ENCODE measurements around the gene MBOAT2.
"Not testable (repeated sequence)": the region's sequence is repeated elsewhere in the genome, so short reads cannot be mapped to it uniquely, and the experiment has no call there.

The MBOAT2 gene

DNA sequence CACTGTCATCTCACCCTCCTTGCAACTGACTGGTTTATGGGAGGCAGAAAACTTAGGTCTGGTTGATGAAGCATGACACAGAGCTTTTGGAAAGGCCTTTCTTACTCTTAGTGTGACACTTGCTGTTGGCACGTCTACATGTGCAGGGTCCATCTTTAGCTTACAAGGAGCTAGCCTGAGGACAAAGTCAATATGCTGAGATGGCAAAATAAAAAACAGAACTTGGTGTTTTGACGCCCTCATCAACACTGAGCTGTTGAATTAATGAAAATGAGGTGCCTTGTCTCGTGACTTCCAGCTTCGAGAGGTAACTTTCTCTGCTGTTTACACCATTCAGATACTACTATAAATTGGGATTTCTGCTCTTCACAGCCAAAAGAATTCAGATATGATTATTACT is 87.5 kb downstream of the MBOAT2 start:
- H3K4me1 ChIP-seq (ENCODE audit: control insufficient read depth, insufficient read depth, low read length, poor library complexity, severe bottlenecking) = no peaks in the 10 kb centered on the region
- no peaks in the 10 kb centered on the region for H3K36me3 ChIP-seq (ENCODE audit: control insufficient read depth, insufficient read depth, low read length)
- DNase-seq = no peak
- no peaks in the 10 kb centered on the region for H3K9me3 ChIP-seq (ENCODE audit: control insufficient read depth, low read length)
- H3K4me3 ChIP-seq (ENCODE audit: insufficient read depth, low read depth, low read length, poor library complexity, severe bottlenecking) = no peak overlapping the region
- no peaks in the 10 kb centered on the region for H3K27me3 ChIP-seq (replicated peaks; ENCODE audit: control insufficient read depth, insufficient read depth, low read length, poor library complexity, severe bottlenecking)
- H3K27ac ChIP-seq (ENCODE audit: insufficient read depth, low read length, poor library complexity, severe bottlenecking) = no peak overlapping the region

DNA sequence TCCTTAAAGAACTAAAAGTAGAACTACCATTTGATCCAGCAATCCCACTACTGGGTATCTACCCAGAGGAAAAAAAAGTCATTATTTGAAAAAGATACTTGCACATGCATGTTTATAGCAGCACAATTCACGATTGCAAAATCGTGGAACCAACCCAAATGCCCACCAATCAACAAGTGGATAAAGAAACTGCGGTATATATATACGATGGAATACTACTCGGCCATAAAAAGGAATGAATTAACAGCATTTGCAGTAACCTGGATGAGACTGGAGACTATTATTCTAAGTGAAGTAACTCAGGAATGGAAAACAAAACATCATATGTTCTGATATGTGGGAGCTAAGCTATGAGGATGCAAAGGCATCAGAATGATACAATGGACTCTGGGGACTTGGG is 89.7 kb downstream of the MBOAT2 start:
- H3K27me3 ChIP-seq (replicated peaks; ENCODE audit: control insufficient read depth, insufficient read depth, low read length, poor library complexity, severe bottlenecking); DNase-seq; H3K4me3 ChIP-seq (ENCODE audit: insufficient read depth, low read depth, low read length, poor library complexity, severe bottlenecking); H3K27ac ChIP-seq (ENCODE audit: insufficient read depth, low read length, poor library complexity, severe bottlenecking); H3K36me3 ChIP-seq (ENCODE audit: control insufficient read depth, insufficient read depth, low read length); H3K4me1 ChIP-seq (ENCODE audit: control insufficient read depth, insufficient read depth, low read length, poor library complexity, severe bottlenecking); H3K9me3 ChIP-seq (ENCODE audit: control insufficient read depth, low read length): not testable (repeated sequence)

DNA sequence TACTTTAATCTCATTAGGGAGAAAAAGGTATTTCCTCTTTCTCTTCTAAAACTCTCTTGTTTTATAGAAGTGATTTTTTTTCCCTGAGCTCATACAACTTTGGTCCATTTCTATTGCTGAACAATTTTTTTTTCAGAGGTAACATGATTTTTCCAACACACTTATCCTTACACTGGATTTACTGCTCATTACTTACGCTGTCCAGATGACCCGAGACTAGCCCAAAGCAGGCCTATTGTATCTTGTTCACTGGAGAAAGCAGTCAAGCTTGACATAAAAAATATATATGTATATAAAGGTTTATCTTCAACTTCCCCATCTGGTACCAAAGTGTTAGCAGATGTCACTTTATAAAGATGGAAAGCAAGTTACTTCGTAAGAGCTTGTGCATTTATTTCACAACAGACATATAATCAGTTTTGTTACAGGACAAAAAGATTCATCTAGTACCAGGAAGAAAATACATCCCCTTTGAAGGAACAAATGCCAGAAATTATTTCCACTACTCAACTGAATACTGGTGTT is 95.7 kb downstream of the MBOAT2 start:
- Histone ChIP-seq H3K4me1 (ENCODE audit: control insufficient read depth, insufficient read depth, low read length, poor library complexity, severe bottlenecking) (no peaks in the 10 kb centered on the region), H3K4me3 (ENCODE audit: insufficient read depth, low read depth, low read length, poor library complexity, severe bottlenecking) (no peak overlapping the region), H3K9me3 (ENCODE audit: control insufficient read depth, low read length) (no peaks in the 10 kb centered on the region), H3K36me3 (ENCODE audit: control insufficient read depth, insufficient read depth, low read length) (no peaks in the 10 kb centered on the region), H3K27me3 (replicated peaks; ENCODE audit: control insufficient read depth, insufficient read depth, low read length, poor library complexity, severe bottlenecking) (no peaks in the 10 kb centered on the region), H3K27ac (ENCODE audit: insufficient read depth, low read length, poor library complexity, severe bottlenecking) (no peak overlapping the region)
- no peak for DNase-seq

- not testable (repeated sequence) for H3K36me3 ChIP-seq (ENCODE audit: control insufficient read depth, insufficient read depth, low read length); H3K9me3 ChIP-seq (ENCODE audit: control insufficient read depth, low read length); H3K4me1 ChIP-seq (ENCODE audit: control insufficient read depth, insufficient read depth, low read length, poor library complexity, severe bottlenecking); H3K4me3 ChIP-seq (ENCODE audit: insufficient read depth, low read depth, low read length, poor library complexity, severe bottlenecking); H3K27ac ChIP-seq (ENCODE audit: insufficient read depth, low read length, poor library complexity, severe bottlenecking); DNase-seq; H3K27me3 ChIP-seq (replicated peaks; ENCODE audit: control insufficient read depth, insufficient read depth, low read length, poor library complexity, severe bottlenecking)
Observed at GRCh38 chr2:8903924-8904323, 99.6 kb downstream of the MBOAT2 start.

DNA sequence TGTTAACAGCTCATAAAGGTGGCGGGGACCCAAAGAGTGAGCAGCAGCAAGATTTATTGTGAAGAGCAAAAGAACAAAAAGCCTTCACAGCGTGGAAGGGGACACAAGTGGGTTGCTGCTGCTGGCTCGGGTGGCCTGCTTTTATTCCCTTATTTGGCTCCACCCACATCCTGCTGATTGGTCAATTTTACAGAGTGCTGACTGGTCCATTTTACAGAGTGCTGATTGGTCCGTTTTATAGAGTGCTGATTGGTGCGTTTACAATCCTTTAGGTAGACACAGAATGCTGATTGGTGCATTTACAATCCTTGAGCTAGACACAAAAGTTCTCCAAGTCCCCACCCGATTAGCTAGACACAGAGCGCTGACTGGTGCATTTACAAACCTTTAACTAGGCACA is 100.7 kb downstream of the MBOAT2 start:
- not testable (repeated sequence) for H3K27me3 ChIP-seq (replicated peaks; ENCODE audit: control insufficient read depth, insufficient read depth, low read length, poor library complexity, severe bottlenecking); H3K9me3 ChIP-seq (ENCODE audit: control insufficient read depth, low read length); H3K36me3 ChIP-seq (ENCODE audit: control insufficient read depth, insufficient read depth, low read length); H3K27ac ChIP-seq (ENCODE audit: insufficient read depth, low read length, poor library complexity, severe bottlenecking); DNase-seq; H3K4me3 ChIP-seq (ENCODE audit: insufficient read depth, low read depth, low read length, poor library complexity, severe bottlenecking); H3K4me1 ChIP-seq (ENCODE audit: control insufficient read depth, insufficient read depth, low read length, poor library complexity, severe bottlenecking)

DNA sequence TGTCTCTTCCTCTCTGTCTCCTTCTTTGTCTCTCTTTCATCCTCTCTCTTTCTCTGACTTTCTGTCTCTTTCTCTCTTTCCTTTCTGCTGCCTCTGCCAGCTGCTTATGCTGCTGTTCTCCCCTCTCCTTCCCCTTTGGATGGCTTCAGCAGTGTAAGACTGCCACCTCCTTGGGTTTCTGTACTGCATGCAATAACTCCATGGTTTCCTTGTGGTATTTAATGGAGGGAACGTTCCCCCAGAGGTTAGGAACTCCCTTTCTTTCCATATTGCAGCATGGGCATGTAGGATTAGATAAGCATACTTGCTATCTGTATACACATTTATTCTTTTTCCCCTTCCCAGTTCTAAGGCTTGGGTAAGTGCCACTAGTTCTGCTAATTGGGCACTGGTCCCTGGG is 106.3 kb downstream of the MBOAT2 start:
- H3K4me1 ChIP-seq (ENCODE audit: control insufficient read depth, insufficient read depth, low read length, poor library complexity, severe bottlenecking); H3K9me3 ChIP-seq (ENCODE audit: control insufficient read depth, low read length); DNase-seq; H3K36me3 ChIP-seq (ENCODE audit: control insufficient read depth, insufficient read depth, low read length); H3K27me3 ChIP-seq (replicated peaks; ENCODE audit: control insufficient read depth, insufficient read depth, low read length, poor library complexity, severe bottlenecking); H3K4me3 ChIP-seq (ENCODE audit: insufficient read depth, low read depth, low read length, poor library complexity, severe bottlenecking); H3K27ac ChIP-seq (ENCODE audit: insufficient read depth, low read length, poor library complexity, severe bottlenecking): not testable (repeated sequence)

- not testable (repeated sequence) for H3K36me3 ChIP-seq (ENCODE audit: control insufficient read depth, insufficient read depth, low read length); H3K27ac ChIP-seq (ENCODE audit: insufficient read depth, low read length, poor library complexity, severe bottlenecking); H3K4me3 ChIP-seq (ENCODE audit: insufficient read depth, low read depth, low read length, poor library complexity, severe bottlenecking); DNase-seq; H3K27me3 ChIP-seq (replicated peaks; ENCODE audit: control insufficient read depth, insufficient read depth, low read length, poor library complexity, severe bottlenecking); H3K4me1 ChIP-seq (ENCODE audit: control insufficient read depth, insufficient read depth, low read length, poor library complexity, severe bottlenecking); H3K9me3 ChIP-seq (ENCODE audit: control insufficient read depth, low read length)
Observed at GRCh38 chr2:8896671-8897070, 106.8 kb downstream of the MBOAT2 start.

- not testable (repeated sequence) for H3K36me3 ChIP-seq (ENCODE audit: control insufficient read depth, insufficient read depth, low read length); H3K4me1 ChIP-seq (ENCODE audit: control insufficient read depth, insufficient read depth, low read length, poor library complexity, severe bottlenecking); H3K4me3 ChIP-seq (ENCODE audit: insufficient read depth, low read depth, low read length, poor library complexity, severe bottlenecking); H3K27me3 ChIP-seq (replicated peaks; ENCODE audit: control insufficient read depth, insufficient read depth, low read length, poor library complexity, severe bottlenecking); H3K9me3 ChIP-seq (ENCODE audit: control insufficient read depth, low read length); DNase-seq; H3K27ac ChIP-seq (ENCODE audit: insufficient read depth, low read length, poor library complexity, severe bottlenecking)
Observed at GRCh38 chr2:8895087-8895912, 108.2 kb downstream of the MBOAT2 start.

DNA sequence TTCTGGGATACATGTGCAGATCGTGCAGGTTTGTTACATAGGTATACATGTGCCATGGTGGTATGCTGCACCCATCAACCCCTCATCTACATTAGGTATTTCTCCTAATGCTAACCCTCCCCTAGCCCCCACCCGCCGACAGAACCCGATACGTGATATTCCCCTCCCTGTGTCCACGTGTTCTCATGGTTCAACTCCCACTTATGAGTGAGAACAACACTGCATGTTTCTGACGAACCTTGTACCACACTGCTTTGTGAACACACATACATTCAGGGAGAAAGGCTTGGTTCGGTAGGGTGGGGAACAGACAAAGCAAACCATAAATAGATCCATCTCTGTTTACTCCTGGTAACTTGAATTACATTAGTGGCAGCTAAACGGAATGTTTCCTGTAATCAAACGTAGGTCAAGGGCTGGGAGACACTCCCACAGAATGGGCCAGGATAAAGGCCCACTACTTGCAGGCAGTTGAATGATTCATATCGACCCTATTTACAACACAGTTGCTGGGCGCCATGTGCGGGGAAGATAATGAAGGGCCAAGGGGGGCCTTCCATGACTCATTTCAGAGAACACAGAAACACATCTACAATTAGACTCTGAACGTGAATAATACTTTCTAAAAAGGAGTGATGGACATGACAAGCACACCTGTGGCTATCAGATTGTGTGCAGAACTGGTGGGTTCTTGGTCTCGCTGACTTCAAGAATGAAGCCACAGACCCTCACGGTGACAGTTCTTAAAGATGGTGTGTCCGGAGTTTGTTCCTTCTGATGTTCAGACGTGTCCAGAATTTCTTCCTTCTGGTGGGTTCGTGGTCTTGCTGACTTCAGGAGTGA is 109.3 kb downstream of the MBOAT2 start:
- H3K4me1 ChIP-seq (ENCODE audit: control insufficient read depth, insufficient read depth, low read length, poor library complexity, severe bottlenecking) = no peaks in the 10 kb centered on the region
- no peaks in the 10 kb centered on the region for H3K9me3 ChIP-seq (ENCODE audit: control insufficient read depth, low read length)
- H3K4me3 ChIP-seq (ENCODE audit: insufficient read depth, low read depth, low read length, poor library complexity, severe bottlenecking) = no peak overlapping the region
- H3K27ac ChIP-seq (ENCODE audit: insufficient read depth, low read length, poor library complexity, severe bottlenecking) = no peak overlapping the region
- DNase-seq = no peak
- H3K36me3 ChIP-seq (ENCODE audit: control insufficient read depth, insufficient read depth, low read length) = no peaks in the 10 kb centered on the region
- no peaks in the 10 kb centered on the region for H3K27me3 ChIP-seq (replicated peaks; ENCODE audit: control insufficient read depth, insufficient read depth, low read length, poor library complexity, severe bottlenecking)

DNA sequence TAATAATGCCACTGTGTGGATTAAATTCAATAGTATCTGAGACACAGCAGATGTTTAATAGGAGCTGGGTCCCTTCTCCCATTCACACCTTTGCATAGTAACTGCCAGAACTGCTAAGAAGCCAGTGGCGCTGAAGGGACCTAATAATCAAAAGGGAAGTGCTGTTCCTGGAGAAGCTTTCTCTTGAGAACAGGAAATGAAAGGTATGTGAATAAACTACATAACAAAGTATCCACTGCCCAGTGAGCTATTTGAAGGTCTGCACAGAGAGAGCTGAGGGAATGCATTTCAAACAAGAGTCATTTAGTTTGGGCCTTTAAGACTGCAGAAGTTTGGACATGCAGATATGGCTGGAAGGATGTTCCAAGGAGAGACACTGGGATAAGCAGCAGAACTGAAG is 110.0 kb downstream of the MBOAT2 start:
- no peak for DNase-seq
- Histone ChIP-seq H3K4me1 (ENCODE audit: control insufficient read depth, insufficient read depth, low read length, poor library complexity, severe bottlenecking) (no peaks in the 10 kb centered on the region), H3K9me3 (ENCODE audit: control insufficient read depth, low read length) (no peaks in the 10 kb centered on the region), H3K4me3 (ENCODE audit: insufficient read depth, low read depth, low read length, poor library complexity, severe bottlenecking) (no peak overlapping the region), H3K27ac (ENCODE audit: insufficient read depth, low read length, poor library complexity, severe bottlenecking) (no peak overlapping the region), H3K27me3 (replicated peaks; ENCODE audit: control insufficient read depth, insufficient read depth, low read length, poor library complexity, severe bottlenecking) (no peaks in the 10 kb centered on the region), H3K36me3 (ENCODE audit: control insufficient read depth, insufficient read depth, low read length) (no peaks in the 10 kb centered on the region)

Measured in effector memory CD4-positive, alpha-beta T cell (primary cell).